ENCODE measurements around the gene TRMT2A.
"Not testable (repeated sequence)": the region's sequence is repeated elsewhere in the genome, so short reads cannot be mapped to it uniquely, and the experiment has no call there.

The TRMT2A gene

GRCh38 chr22:20116951-20117632 is at the start of gene TRMT2A:
TRMT2A (minus strand) TSS chr22:20117226; CDS start chr22:20116906, 320 bp downstream.
- peak; percentile 98 for DNase-seq (ENCODE audit: low spot score)

GRCh38 chr22:20166703-20167102 is 49.7 kb upstream of the TRMT2A start:
- DNase-seq (ENCODE audit: low spot score) = no peak

- DNase-seq (ENCODE audit: low spot score) = no peak
Measured at GRCh38 chr22:20165913-20166312, 48.9 kb upstream of the TRMT2A start.

- DNase-seq (ENCODE audit: low spot score) = no peak
Measured at GRCh38 chr22:20165421-20165820, 48.4 kb upstream of the TRMT2A start.

- no peak for DNase-seq (ENCODE audit: low spot score)
Measured at GRCh38 chr22:20164863-20165262, 47.8 kb upstream of the TRMT2A start.

- no peak for DNase-seq (ENCODE audit: low spot score)
Measured at GRCh38 chr22:20160041-20160440, 43.0 kb upstream of the TRMT2A start.

GRCh38 chr22:20159531-20159930 is 42.5 kb upstream of the TRMT2A start:
- DNase-seq (ENCODE audit: low spot score) = not testable (repeated sequence)

GRCh38 chr22:20159076-20159475 is 42.0 kb upstream of the TRMT2A start:
- DNase-seq (ENCODE audit: low spot score) = no peak

- no peak for DNase-seq (ENCODE audit: low spot score)
Measured at GRCh38 chr22:20158391-20159036, 41.5 kb upstream of the TRMT2A start.

GRCh38 chr22:20157430-20158183 is 40.6 kb upstream of the TRMT2A start:
- DNase-seq (ENCODE audit: low spot score) = no peak

- DNase-seq (ENCODE audit: low spot score) = peak; percentile 76
Measured at GRCh38 chr22:20156611-20157429, 39.8 kb upstream of the TRMT2A start.

GRCh38 chr22:20156042-20156389 is 39.0 kb upstream of the TRMT2A start:
- DNase-seq (ENCODE audit: low spot score) = no peak

GRCh38 chr22:20155330-20156041 is 38.5 kb upstream of the TRMT2A start:
- DNase-seq (ENCODE audit: low spot score) = peak; percentile 54

GRCh38 chr22:20154602-20155187 is 37.7 kb upstream of the TRMT2A start:
- DNase-seq (ENCODE audit: low spot score) = no peak

GRCh38 chr22:20153945-20154344 is 36.9 kb upstream of the TRMT2A start:
- DNase-seq (ENCODE audit: low spot score) = no peak

GRCh38 chr22:20152464-20152890 is 35.5 kb upstream of the TRMT2A start:
- no peak for DNase-seq (ENCODE audit: low spot score)

GRCh38 chr22:20151276-20151588 is 34.2 kb upstream of the TRMT2A start:
- DNase-seq (ENCODE audit: low spot score) = no peak

GRCh38 chr22:20150381-20151275 is 33.6 kb upstream of the TRMT2A start, which contains the start of gene CCDC188:
CCDC188 (minus strand) TSS chr22:20151055; CDS start chr22:20150986, 69 bp downstream.
- no peak for DNase-seq (ENCODE audit: low spot score)

- DNase-seq (ENCODE audit: low spot score) = no peak
Measured at GRCh38 chr22:20149257-20150250, 32.5 kb upstream of the TRMT2A start.
